IPS-18a (cell line): ENCODE data around the gene SMIM41.

Source experiments
- H3K27ac ChIP-seq: one replicate; pipeline ENCODE4 v1.5.1; 2013; ENCODE audit warnings: low read length
- H3K27me3 ChIP-seq: one replicate; pipeline ENCODE4 v1.6.1; 2013; ENCODE audit warnings: mild to moderate bottlenecking, low read length; ENCODE audit not compliant: control insufficient read depth, insufficient read depth
- H3K36me3 ChIP-seq: one replicate; pipeline ENCODE4 v1.6.1; 2013; ENCODE audit warnings: low read depth, low read length; ENCODE audit not compliant: control insufficient read depth
- H3K4me1 ChIP-seq: one replicate; pipeline ENCODE4 v1.6.1; 2013; ENCODE audit warnings: low read depth, low read length; ENCODE audit not compliant: control insufficient read depth
- H3K4me3 ChIP-seq: one replicate; pipeline ENCODE4 v1.5.1; 2013; ENCODE audit warnings: low read length
- H3K9ac ChIP-seq: one replicate; pipeline ENCODE4 v1.6.1; 2013; ENCODE audit warnings: mild to moderate bottlenecking, low read length, moderate library complexity
- H3K9me3 ChIP-seq: one replicate; pipeline ENCODE4 v1.6.1; 2013; ENCODE audit warnings: low read depth, low read length; ENCODE audit not compliant: control insufficient read depth

The SMIM41 gene

GRCh38 chr12:52122904-52123303 is 43.4 kb downstream of the SMIM41 start:
- H3K4me1 ChIP-seq: peaks cover 54% of the 10 kb centered on the region
- no peak overlapping the region for H3K27ac ChIP-seq

DNA sequence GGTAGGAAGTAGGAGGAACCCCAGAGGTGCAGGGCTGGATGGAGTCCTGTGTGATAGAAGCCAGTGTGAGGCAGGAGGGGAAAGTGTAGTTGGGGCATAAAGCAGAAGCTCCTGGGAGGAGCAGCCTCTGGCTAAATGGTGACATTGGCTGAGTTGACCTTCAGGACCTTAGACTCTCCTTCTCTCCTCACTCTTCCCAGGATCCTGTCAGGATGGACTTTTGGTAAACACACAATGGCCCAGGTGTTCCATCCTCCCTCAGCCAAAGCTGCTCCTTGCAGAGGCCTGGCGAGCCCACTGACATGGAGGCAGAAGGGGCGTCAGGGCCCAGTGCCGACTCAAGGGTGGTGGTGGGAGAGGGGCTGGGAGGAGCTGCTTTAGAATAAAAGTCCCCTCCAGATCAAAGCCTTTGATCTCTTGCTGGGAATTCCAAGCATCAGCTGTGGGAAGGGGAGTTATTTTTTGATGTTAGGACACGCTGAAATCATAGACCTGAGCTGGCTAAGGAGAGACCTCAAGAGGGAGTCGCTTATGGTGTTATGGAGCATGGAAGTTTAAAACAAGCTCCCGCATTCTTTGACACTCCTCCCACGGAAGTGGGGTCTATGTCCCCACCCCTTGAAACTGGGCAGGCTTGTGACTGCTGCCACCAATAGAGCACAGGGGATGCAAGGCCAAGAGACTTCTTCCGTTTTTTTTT is 44.1 kb downstream of the SMIM41 start:
- Histone ChIP-seq H3K27ac (no peak overlapping the region), H3K9ac (no peak overlapping the region), H3K27me3 (no peaks in the 10 kb centered on the region), H3K4me1 (peaks cover 53% of the 10 kb centered on the region), H3K9me3 (no peaks in the 10 kb centered on the region), H3K36me3 (no peaks in the 10 kb centered on the region), H3K4me3 (no peak overlapping the region)

More at GRCh38 chr12:52122904-52123303, 43.4 kb downstream of the SMIM41 start:
- H3K27me3 ChIP-seq: no peaks in the 10 kb centered on the region
- H3K9ac ChIP-seq: no peak overlapping the region
- H3K36me3 ChIP-seq: no peaks in the 10 kb centered on the region
- no peaks in the 10 kb centered on the region for H3K9me3 ChIP-seq
- H3K4me3 ChIP-seq: no peak overlapping the region

DNA sequence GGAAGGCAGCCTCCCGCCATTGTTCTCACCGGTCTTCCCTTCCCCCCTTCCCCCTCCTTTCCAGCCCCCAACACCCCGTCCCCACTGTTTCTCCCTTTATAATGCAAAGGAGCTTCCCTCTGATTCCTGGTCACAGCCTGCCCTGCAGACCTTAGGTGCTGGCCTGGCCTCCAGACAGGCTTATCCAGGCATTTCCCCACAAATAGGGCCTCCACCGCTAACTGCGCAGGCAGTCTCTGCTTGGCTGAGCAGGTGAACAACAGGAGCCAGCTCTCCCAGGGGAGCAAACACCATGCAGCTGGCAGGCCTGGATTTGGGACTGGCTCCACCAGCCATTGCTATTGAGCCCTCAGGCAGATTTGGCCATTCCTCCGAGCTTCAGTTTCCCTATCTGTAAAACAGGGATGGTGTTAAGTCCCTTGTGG is 46.0 kb downstream of the SMIM41 start:
- Histone ChIP-seq H3K9ac (peak overlapping the region; percentile 33), H3K27me3 (no peaks in the 10 kb centered on the region), H3K27ac (peak overlapping the region; percentile 90), H3K4me1 (peaks cover 46% of the 10 kb centered on the region), H3K9me3 (no peaks in the 10 kb centered on the region), H3K4me3 (peak overlapping the region; percentile 34), H3K36me3 (no peaks in the 10 kb centered on the region)

DNA sequence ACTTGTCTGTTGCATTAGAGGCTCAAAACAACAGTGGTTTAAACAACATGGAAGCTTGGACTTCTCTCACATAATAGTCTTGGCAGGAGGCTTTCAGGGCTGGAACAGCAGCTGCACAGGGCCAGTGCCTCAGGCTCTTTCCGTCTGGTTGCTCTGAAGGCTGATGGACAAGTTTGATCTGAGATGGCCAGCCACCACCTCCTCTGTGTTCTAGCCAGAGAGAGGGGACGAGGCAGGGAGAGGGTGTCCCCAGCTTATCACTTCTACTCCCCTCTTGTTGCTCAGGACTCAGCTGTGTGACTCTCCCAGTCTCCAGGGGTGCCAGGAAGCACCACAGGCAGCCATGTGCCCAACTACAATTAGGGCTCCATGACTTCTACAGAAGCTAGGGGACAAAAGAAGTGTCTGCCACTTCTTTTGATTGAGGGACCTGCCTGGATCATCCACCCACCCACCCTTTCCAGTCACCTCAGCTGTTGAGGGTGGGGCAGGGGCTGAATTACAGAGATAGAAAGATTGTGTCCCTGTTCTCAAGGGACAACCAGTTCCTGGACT is 46.6 kb downstream of the SMIM41 start:
- H3K27ac ChIP-seq: peak overlapping the region; percentile 90
- no peaks in the 10 kb centered on the region for H3K27me3 ChIP-seq
- H3K36me3 ChIP-seq: no peaks in the 10 kb centered on the region
- peaks cover 50% of the 10 kb centered on the region for H3K4me1 ChIP-seq
- peak overlapping the region; percentile 33 for H3K9ac ChIP-seq
- peak overlapping the region; percentile 34 for H3K4me3 ChIP-seq
- H3K9me3 ChIP-seq: no peaks in the 10 kb centered on the region

- Histone ChIP-seq H3K4me1 (peaks cover 45% of the 10 kb centered on the region), H3K36me3 (no peaks in the 10 kb centered on the region), H3K9ac (peak overlapping the region; percentile 33)
Measured at GRCh38 chr12:52126605-52127578, 47.4 kb downstream of the SMIM41 start.

DNA sequence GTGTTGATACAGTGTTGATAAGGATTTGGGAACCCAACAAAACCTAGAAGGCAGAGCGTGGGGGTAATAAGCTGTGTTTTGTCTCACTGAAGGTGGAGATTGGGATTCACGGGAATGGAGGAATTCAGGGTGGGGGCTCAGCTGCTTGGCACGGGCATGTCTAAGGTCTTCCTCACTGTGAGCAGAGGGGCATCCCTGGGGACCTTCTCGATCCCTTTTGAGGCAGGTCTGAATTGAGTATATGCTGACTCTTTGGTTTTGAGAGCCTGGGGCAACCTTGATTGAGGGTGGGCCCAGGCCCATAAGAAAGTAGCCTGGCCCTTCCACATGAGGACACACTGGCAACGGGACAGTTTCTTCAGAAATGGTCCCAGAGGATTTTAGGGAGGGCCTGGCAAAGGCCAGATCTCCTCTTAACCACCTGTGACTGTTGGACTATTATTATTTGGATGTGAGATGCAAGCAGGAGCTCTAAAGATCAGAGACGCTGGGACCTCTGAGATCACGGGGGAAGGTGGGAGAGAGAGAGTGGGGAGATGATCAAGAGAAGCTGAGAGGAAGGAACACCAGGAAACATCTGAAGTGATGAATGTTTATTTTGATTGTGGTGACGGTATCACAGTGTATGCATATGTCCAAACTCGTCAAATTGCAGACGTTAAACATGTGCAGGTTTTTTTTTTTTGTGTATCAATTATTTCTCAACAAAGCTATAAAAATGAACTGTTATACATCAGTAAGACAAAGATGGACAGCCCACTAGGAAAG is 48.4 kb downstream of the SMIM41 start:
- H3K4me3 ChIP-seq: no peak overlapping the region
- H3K36me3 ChIP-seq: no peaks in the 10 kb centered on the region
- peaks cover 41% of the 10 kb centered on the region for H3K4me1 ChIP-seq
- no peaks in the 10 kb centered on the region for H3K27me3 ChIP-seq
- H3K9ac ChIP-seq: no peak overlapping the region
- H3K9me3 ChIP-seq: no peaks in the 10 kb centered on the region
- H3K27ac ChIP-seq: no peak overlapping the region

More at GRCh38 chr12:52126605-52127578, 47.4 kb downstream of the SMIM41 start:
- Histone ChIP-seq H3K27ac (peak overlapping the region; percentile 90), H3K4me3 (no peak overlapping the region), H3K27me3 (no peaks in the 10 kb centered on the region), H3K9me3 (no peaks in the 10 kb centered on the region)

GRCh38 chr12:52130711-52131110 is 51.2 kb downstream of the SMIM41 start:
- Histone ChIP-seq H3K4me3 (no peak overlapping the region), H3K9me3 (no peaks in the 10 kb centered on the region), H3K4me1 (peaks cover 21% of the 10 kb centered on the region), H3K9ac (no peak overlapping the region), H3K36me3 (no peaks in the 10 kb centered on the region), H3K27ac (no peak overlapping the region), H3K27me3 (no peaks in the 10 kb centered on the region)

GRCh38 chr12:52132754-52133161 is 53.3 kb downstream of the SMIM41 start:
- Histone ChIP-seq H3K27me3 (no peaks in the 10 kb centered on the region), H3K27ac (no peak overlapping the region), H3K9me3 (no peaks in the 10 kb centered on the region), H3K4me3 (no peak overlapping the region), H3K36me3 (no peaks in the 10 kb centered on the region), H3K9ac (no peak overlapping the region), H3K4me1 (peaks cover 6% of the 10 kb centered on the region)

DNA sequence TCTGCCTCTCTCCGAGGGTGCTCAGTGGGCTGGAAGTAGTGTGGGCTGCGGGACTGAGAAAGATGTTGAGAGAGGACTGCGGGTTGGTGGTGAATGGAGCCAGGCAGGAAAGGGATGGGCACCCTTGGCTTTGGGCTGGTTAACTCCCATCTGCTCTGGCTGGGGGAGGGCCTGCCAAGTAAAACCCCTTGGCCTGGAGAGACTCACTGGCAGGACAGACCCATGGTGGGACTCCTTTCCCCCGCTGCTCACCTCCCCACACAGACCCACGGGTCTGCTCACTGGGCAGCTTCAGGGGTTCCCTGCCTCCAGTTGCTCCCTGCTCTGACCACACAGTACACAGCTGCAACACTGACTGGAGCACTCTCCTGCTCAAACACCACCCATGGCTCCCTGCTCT is 58.2 kb downstream of the SMIM41 start:
- Histone ChIP-seq H3K4me3 (no peak overlapping the region), H3K9me3 (no peaks in the 10 kb centered on the region), H3K36me3 (no peaks in the 10 kb centered on the region), H3K27ac (no peak overlapping the region), H3K27me3 (no peaks in the 10 kb centered on the region), H3K9ac (no peak overlapping the region), H3K4me1 (peaks cover 8% of the 10 kb centered on the region)

- no peak overlapping the region for H3K9ac ChIP-seq
- H3K27me3 ChIP-seq: no peaks in the 10 kb centered on the region
- no peak overlapping the region for H3K27ac ChIP-seq
- no peak overlapping the region for H3K4me3 ChIP-seq
- peaks cover 8% of the 10 kb centered on the region for H3K4me1 ChIP-seq
- no peaks in the 10 kb centered on the region for H3K9me3 ChIP-seq
- no peaks in the 10 kb centered on the region for H3K36me3 ChIP-seq
Measured at GRCh38 chr12:52139147-52139546, 59.6 kb downstream of the SMIM41 start.

DNA sequence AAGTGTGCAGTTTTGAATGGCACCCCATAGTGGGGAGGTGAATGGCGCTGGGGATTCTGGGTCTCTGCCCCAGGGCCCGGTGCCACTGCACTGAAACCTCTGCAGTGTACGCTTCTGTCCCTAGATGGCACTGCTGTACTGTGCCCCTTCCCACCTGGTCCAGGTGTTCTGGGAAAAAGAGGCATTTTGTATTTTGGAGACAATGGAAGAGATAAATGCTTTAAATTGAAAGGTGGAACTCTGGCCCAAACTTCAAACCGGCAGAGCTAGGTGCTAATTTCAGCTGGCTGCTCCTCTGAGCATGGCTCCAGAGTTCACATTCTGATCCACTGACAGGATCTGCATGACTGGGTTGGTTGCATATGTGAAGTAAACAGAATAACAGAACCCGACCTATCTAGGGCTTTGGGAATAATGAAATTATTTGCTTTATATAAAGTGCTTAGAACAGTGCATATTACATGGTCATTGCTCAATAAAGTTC is 60.1 kb downstream of the SMIM41 start:
- no peak overlapping the region for H3K27ac ChIP-seq
- no peaks in the 10 kb centered on the region for H3K36me3 ChIP-seq

More for the DNA sequence above, 60.1 kb downstream of the SMIM41 start:
- Histone ChIP-seq H3K9me3 (no peaks in the 10 kb centered on the region), H3K4me1 (peaks cover 8% of the 10 kb centered on the region), H3K4me3 (no peak overlapping the region), H3K27me3 (no peaks in the 10 kb centered on the region), H3K9ac (no peak overlapping the region)
